SK-N-SH treated with all-trans-retinoic acid at 6 μM for 48 hours (cell line): ENCODE measurements around the gene TOM1L1.

Source experiments
- ATAC-seq: fragments of 200-7000 bp; cut with Tn5 transposase; 3 replicates; pipeline ENCODE4 v1.9.1; 2020; ENCODE audit warnings: mild to moderate bottlenecking, moderate library complexity
- ARNTL ChIP-seq: fragments of 450-650 bp; formaldehyde crosslinking; IDR thresholded peaks from 2 replicates; pipeline ENCODE4 v1.5.0; 2020; ENCODE audit warnings: low read depth, mild to moderate bottlenecking, moderate library complexity, borderline replicate concordance
- BACH2 ChIP-seq: fragments of 250-450 bp; sonication (Bioruptor Pico); IDR thresholded peaks from 2 replicates; pipeline ENCODE4 v1.9.0; 2021; ENCODE audit warnings: mild to moderate bottlenecking, borderline replicate concordance
- CSDC2 ChIP-seq: fragments of 250-450 bp; sonication (Bioruptor Pico); IDR thresholded peaks from 2 replicates; pipeline ENCODE4 v1.5.0; 2020; ENCODE audit warnings: mild to moderate bottlenecking, moderate library complexity
- GLIS3 ChIP-seq: fragments of 250-450 bp; sonication (Bioruptor Pico); IDR thresholded peaks from 2 replicates; pipeline ENCODE4 v1.5.0; 2020; ENCODE audit warnings: mild to moderate bottlenecking, moderate library complexity
- ISL1 ChIP-seq: fragments of 250-450 bp; sonication (Bioruptor Pico); IDR thresholded peaks from 2 replicates; pipeline ENCODE4 v2.1.2; 2022; ENCODE audit warnings: mild to moderate bottlenecking, moderate library complexity
- OSR1 ChIP-seq: fragments of 250-450 bp; sonication (Bioruptor Pico); IDR thresholded peaks from 2 replicates; pipeline ENCODE4 v1.8.0; 2022; ENCODE audit warnings: moderate library complexity, mild to moderate bottlenecking, inconsistent platforms
- POU6F1 ChIP-seq: fragments of 250-450 bp; sonication (Bioruptor Pico); IDR thresholded peaks from 2 replicates; pipeline ENCODE4 v1.8.0; 2021; ENCODE audit warnings: low read depth, mild to moderate bottlenecking, moderate library complexity, borderline replicate concordance
- PPARA ChIP-seq: fragments of 250-450 bp; sonication (Bioruptor Pico); IDR thresholded peaks from 2 replicates; pipeline ENCODE4 v1.5.0; 2020; ENCODE audit warnings: mild to moderate bottlenecking, borderline replicate concordance
- RARB ChIP-seq: fragments of 250-450 bp; sonication (Bioruptor Pico); IDR thresholded peaks from 2 replicates; pipeline ENCODE4 v1.8.0; 2021; ENCODE audit warnings: mild to moderate bottlenecking, moderate library complexity
- SNAI2 ChIP-seq: fragments of 250-450 bp; sonication (Bioruptor Pico); IDR thresholded peaks from 2 replicates; pipeline ENCODE4 v1.5.0; 2020; ENCODE audit warnings: mild to moderate bottlenecking, moderate library complexity
- TCF4 ChIP-seq: fragments of 250-450 bp; sonication (Bioruptor Pico); IDR thresholded peaks from 2 replicates; pipeline ENCODE4 v1.8.0; 2021; ENCODE audit warnings: mild to moderate bottlenecking, moderate library complexity, borderline replicate concordance
- TOX ChIP-seq: fragments of 250-450 bp; sonication (Bioruptor Pico); IDR thresholded peaks from 2 replicates; pipeline ENCODE4 v1.8.0; 2021; ENCODE audit warnings: mild to moderate bottlenecking, moderate library complexity, borderline replicate concordance
- TSHZ2 ChIP-seq: fragments of 250-450 bp; sonication (Bioruptor Pico); IDR thresholded peaks from 2 replicates; pipeline ENCODE4 v1.5.0; 2020; ENCODE audit warnings: mild to moderate bottlenecking, moderate library complexity
- ZC3H10 ChIP-seq: fragments of 250-450 bp; sonication (Bioruptor Pico); IDR thresholded peaks from 2 replicates; pipeline ENCODE4 v1.5.1; 2021; ENCODE audit warnings: mild to moderate bottlenecking, moderate library complexity
- ZFP3 ChIP-seq: fragments of 250-450 bp; sonication (Bioruptor Pico); IDR thresholded peaks from 2 replicates; pipeline ENCODE4 v1.5.0; 2020; ENCODE audit warnings: mild to moderate bottlenecking, moderate library complexity
- ZFP30 ChIP-seq: fragments of 450-650 bp; formaldehyde crosslinking; IDR thresholded peaks from 2 replicates; pipeline ENCODE4 v1.5.0; 2022; ENCODE audit warnings: mild to moderate bottlenecking, moderate library complexity
- ZNF565 ChIP-seq: fragments of 450-650 bp; formaldehyde crosslinking; conservative IDR thresholded peaks from 2 replicates; pipeline ENCODE4 v1.5.0; 2020; ENCODE audit warnings: low read depth, mild to moderate bottlenecking, moderate library complexity
- ZNF70 ChIP-seq: fragments of 450-650 bp; formaldehyde crosslinking; IDR thresholded peaks from 2 replicates; pipeline ENCODE4 v1.5.0; 2020; ENCODE audit warnings: mild to moderate bottlenecking, moderate library complexity
- ZNF8 ChIP-seq: fragments of 450-650 bp; formaldehyde crosslinking; IDR thresholded peaks from 2 replicates; pipeline ENCODE4 v1.5.0; 2020; ENCODE audit warnings: mild to moderate bottlenecking, moderate library complexity
- TF ChIP-seq, protein P1 (sequence below): fragments of 250-450 bp; sonication (Bioruptor Pico); IDR thresholded peaks from 2 replicates; pipeline ENCODE4 v1.5.1; 2020; ENCODE audit warnings: low read depth, mild to moderate bottlenecking, moderate library complexity
- TF ChIP-seq, protein P2 (sequence below): fragments of 250-450 bp; sonication (Bioruptor Pico); IDR thresholded peaks from 2 replicates; pipeline ENCODE4 v1.8.0; 2020; ENCODE audit warnings: mild to moderate bottlenecking, moderate library complexity, borderline replicate concordance
- TF ChIP-seq, protein P3 (sequence below): fragments of 250-450 bp; sonication (Bioruptor Pico); IDR thresholded peaks from 2 replicates; pipeline ENCODE4 v1.5.1; 2021; ENCODE audit warnings: mild to moderate bottlenecking, moderate library complexity

TOM1L1 gene

DNA sequence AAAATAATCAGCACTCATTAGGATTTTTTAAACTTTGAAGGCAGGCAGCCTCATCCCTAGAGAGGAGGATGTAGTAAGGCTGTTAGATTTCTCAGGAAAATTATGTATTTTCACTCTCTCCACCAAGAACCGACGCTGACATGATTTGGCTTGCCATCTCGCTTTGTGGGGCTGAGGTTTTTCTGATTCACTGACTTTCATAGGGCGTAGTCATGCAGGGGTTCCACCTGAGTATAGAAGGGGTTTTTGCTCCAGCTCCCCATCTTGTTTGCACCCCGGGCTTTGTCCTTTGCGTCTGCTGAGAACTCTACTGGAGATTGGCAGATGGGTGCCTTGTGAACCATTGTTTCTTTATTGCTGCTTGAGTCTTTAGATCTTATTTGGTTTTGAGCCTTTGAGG, 20.2 kb downstream of the TOM1L1 start:
- ATAC-seq: no peak
- no peak for TF ChIP-seq PPARA (CRISPR knock-in tag)
- no peak for TF ChIP-seq ZNF565 (CRISPR knock-in tag)
- no peak for TF ChIP-seq ZFP3 (CRISPR knock-in tag)
- no peak for TF ChIP-seq GLIS3 (CRISPR knock-in tag)
- no peak for TF ChIP-seq ZC3H10 (CRISPR knock-in tag)
- TF ChIP-seq ISL1 (CRISPR knock-in tag): no peak

DNA sequence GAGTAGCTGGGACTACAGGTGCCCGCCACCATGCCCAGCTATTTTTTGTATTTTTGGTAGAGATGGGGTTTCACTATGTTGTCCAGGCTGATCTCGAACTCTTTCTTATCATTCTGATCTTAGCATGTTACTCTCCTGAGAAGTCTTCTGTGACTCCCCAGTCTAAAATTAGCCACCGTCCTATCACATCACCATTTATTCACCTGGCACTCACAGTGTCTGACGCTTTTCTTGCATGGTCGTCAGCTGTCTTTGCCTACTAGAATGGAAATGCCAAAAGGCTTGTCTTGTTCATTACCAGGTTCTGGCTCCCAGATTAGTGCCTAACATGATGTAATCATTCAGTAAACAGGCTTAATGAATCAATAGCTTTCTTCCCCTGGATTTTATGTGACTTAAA, 23.8 kb downstream of the TOM1L1 start:
- no peak for ATAC-seq
- TF ChIP-seq, protein P1, sequence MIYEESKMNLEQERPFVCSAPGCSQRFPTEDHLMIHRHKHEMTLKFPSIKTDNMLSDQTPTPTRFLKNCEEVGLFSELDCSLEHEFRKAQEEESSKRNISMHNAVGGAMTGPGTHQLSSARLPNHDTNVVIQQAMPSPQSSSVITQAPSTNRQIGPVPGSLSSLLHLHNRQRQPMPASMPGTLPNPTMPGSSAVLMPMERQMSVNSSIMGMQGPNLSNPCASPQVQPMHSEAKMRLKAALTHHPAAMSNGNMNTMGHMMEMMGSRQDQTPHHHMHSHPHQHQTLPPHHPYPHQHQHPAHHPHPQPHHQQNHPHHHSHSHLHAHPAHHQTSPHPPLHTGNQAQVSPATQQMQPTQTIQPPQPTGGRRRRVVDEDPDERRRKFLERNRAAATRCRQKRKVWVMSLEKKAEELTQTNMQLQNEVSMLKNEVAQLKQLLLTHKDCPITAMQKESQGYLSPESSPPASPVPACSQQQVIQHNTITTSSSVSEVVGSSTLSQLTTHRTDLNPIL: no peak
- no peak for TF ChIP-seq CSDC2 (CRISPR knock-in tag)
- TF ChIP-seq ZC3H10 (CRISPR knock-in tag): no peak
- TF ChIP-seq TCF4 (CRISPR knock-in tag): no peak
- TF ChIP-seq ZFP30: no peak
- TF ChIP-seq, all 23 proteins: peak for 0

GRCh38 chr17:54927525-54927924, 26.9 kb downstream of the TOM1L1 start:
- ATAC-seq: no peak
- TF ChIP-seq RARB (CRISPR knock-in tag): no peak
- TF ChIP-seq, protein P2, sequence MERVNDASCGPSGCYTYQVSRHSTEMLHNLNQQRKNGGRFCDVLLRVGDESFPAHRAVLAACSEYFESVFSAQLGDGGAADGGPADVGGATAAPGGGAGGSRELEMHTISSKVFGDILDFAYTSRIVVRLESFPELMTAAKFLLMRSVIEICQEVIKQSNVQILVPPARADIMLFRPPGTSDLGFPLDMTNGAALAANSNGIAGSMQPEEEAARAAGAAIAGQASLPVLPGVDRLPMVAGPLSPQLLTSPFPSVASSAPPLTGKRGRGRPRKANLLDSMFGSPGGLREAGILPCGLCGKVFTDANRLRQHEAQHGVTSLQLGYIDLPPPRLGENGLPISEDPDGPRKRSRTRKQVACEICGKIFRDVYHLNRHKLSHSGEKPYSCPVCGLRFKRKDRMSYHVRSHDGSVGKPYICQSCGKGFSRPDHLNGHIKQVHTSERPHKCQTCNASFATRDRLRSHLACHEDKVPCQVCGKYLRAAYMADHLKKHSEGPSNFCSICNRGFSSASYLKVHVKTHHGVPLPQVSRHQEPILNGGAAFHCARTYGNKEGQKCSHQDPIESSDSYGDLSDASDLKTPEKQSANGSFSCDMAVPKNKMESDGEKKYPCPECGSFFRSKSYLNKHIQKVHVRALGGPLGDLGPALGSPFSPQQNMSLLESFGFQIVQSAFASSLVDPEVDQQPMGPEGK (CRISPR knock-in tag): no peak
- TF ChIP-seq TCF4 (CRISPR knock-in tag): no peak
- no peak for TF ChIP-seq POU6F1 (CRISPR knock-in tag)
- TF ChIP-seq ZFP3 (CRISPR knock-in tag): no peak
- no peak for TF ChIP-seq ISL1 (CRISPR knock-in tag)
- TF ChIP-seq TOX (CRISPR knock-in tag): no peak
- no peak for TF ChIP-seq GLIS3 (CRISPR knock-in tag)
- no peak for TF ChIP-seq ARNTL (CRISPR knock-in tag)
- no peak for TF ChIP-seq ZNF70 (CRISPR knock-in tag)
- TF ChIP-seq SNAI2 (CRISPR knock-in tag): no peak
- TF ChIP-seq ZNF8 (CRISPR knock-in tag): no peak
- TF ChIP-seq, protein P1: no peak
- TF ChIP-seq, protein P3, sequence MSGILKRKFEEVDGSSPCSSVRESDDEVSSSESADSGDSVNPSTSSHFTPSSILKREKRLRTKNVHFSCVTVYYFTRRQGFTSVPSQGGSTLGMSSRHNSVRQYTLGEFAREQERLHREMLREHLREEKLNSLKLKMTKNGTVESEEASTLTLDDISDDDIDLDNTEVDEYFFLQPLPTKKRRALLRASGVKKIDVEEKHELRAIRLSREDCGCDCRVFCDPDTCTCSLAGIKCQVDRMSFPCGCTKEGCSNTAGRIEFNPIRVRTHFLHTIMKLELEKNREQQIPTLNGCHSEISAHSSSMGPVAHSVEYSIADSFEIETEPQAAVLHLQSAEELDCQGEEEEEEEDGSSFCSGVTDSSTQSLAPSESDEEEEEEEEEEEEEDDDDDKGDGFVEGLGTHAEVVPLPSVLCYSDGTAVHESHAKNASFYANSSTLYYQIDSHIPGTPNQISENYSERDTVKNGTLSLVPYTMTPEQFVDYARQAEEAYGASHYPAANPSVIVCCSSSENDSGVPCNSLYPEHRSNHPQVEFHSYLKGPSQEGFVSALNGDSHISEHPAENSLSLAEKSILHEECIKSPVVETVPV (CRISPR knock-in tag): no peak
- no peak for TF ChIP-seq BACH2 (CRISPR knock-in tag)
- no peak for TF ChIP-seq CSDC2 (CRISPR knock-in tag)
- no peak for TF ChIP-seq ZNF565 (CRISPR knock-in tag)
- TF ChIP-seq OSR1: no peak

DNA sequence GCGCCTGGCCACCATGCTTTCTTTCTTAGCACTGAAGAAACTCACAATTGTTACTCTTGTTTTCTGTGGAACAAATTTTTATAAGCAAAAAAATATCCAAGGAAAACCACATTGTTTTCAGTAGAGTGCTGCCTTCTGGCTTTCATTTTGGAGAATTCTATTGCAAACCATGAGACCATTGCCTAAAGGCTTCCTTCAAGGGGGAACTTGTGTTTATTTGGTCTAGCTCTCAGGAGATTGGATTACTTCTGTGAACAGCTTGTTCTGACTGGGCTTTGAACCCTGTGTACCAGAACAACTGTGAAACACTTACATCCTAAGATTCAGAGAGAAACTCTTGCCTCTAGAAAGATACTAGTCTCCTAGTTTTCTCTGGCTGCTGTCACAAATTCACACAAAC, 32.1 kb downstream of the TOM1L1 start:
- no peak for ATAC-seq
- TF ChIP-seq ZNF565 (CRISPR knock-in tag) (no peak), BACH2 (CRISPR knock-in tag) (no peak), TCF4 (CRISPR knock-in tag) (no peak), PPARA (CRISPR knock-in tag) (no peak), TSHZ2 (CRISPR knock-in tag) (no peak), CSDC2 (CRISPR knock-in tag) (no peak), ZFP3 (CRISPR knock-in tag) (no peak), ZNF8 (CRISPR knock-in tag) (no peak), ZFP30 (no peak), ARNTL (CRISPR knock-in tag) (no peak), ZC3H10 (CRISPR knock-in tag) (no peak)
- TF ChIP-seq, protein P1: no peak
